ENCODE results near the gene OR2A5.

- no peak for TF ChIP-seq POLR2AphosphoS5 (IDR thresholded peaks at IDR 0.05)
- TF ChIP-seq, protein P1, sequence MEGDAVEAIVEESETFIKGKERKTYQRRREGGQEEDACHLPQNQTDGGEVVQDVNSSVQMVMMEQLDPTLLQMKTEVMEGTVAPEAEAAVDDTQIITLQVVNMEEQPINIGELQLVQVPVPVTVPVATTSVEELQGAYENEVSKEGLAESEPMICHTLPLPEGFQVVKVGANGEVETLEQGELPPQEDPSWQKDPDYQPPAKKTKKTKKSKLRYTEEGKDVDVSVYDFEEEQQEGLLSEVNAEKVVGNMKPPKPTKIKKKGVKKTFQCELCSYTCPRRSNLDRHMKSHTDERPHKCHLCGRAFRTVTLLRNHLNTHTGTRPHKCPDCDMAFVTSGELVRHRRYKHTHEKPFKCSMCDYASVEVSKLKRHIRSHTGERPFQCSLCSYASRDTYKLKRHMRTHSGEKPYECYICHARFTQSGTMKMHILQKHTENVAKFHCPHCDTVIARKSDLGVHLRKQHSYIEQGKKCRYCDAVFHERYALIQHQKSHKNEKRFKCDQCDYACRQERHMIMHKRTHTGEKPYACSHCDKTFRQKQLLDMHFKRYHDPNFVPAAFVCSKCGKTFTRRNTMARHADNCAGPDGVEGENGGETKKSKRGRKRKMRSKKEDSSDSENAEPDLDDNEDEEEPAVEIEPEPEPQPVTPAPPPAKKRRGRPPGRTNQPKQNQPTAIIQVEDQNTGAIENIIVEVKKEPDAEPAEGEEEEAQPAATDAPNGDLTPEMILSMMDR (IDR thresholded peaks at IDR 0.05 in 8 of 11, conservative IDR thresholded peaks at IDR 0.05 in 3 of 11), result no peak
Measured at GRCh38 chr7:144086730-144087129, 38.0 kb downstream of the OR2A5 start.
